ENCODE results near the gene LEO1.

DNA sequence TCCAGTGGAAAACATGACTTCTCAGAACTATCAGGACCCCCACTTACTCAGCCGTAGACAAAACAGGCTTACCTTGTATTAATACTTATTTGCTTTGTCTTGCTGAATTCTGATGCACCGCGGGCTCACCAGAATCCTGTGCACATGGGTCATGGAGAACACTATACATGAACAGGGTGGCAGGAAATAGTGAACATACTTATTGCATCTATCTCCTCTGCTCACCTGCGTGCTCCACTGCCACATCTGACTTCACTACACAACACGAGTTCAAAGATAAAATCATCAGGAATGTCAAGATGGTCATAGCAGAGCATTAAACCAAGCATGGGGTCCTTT lies 36.8 kb upstream of the LEO1 start:
- TF ChIP-seq, protein P1, sequence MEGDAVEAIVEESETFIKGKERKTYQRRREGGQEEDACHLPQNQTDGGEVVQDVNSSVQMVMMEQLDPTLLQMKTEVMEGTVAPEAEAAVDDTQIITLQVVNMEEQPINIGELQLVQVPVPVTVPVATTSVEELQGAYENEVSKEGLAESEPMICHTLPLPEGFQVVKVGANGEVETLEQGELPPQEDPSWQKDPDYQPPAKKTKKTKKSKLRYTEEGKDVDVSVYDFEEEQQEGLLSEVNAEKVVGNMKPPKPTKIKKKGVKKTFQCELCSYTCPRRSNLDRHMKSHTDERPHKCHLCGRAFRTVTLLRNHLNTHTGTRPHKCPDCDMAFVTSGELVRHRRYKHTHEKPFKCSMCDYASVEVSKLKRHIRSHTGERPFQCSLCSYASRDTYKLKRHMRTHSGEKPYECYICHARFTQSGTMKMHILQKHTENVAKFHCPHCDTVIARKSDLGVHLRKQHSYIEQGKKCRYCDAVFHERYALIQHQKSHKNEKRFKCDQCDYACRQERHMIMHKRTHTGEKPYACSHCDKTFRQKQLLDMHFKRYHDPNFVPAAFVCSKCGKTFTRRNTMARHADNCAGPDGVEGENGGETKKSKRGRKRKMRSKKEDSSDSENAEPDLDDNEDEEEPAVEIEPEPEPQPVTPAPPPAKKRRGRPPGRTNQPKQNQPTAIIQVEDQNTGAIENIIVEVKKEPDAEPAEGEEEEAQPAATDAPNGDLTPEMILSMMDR (IDR thresholded peaks at IDR 0.05; ENCODE audit: low read depth, low read length, missing input control) = no peak
- TF ChIP-seq NR2F2 (IDR thresholded peaks at IDR 0.05) (no peak), RAD21 (IDR thresholded peaks at IDR 0.05) (no peak), YY1 (IDR thresholded peaks at IDR 0.05) (no peak), RXRA (IDR thresholded peaks at IDR 0.05) (no peak), TAF1 (conservative IDR thresholded peaks at IDR 0.05) (no peak)
- TF ChIP-seq, protein P2, sequence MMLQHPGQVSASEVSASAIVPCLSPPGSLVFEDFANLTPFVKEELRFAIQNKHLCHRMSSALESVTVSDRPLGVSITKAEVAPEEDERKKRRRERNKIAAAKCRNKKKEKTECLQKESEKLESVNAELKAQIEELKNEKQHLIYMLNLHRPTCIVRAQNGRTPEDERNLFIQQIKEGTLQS (IDR thresholded peaks at IDR 0.05) = no peak
- TF ChIP-seq, protein P3, sequence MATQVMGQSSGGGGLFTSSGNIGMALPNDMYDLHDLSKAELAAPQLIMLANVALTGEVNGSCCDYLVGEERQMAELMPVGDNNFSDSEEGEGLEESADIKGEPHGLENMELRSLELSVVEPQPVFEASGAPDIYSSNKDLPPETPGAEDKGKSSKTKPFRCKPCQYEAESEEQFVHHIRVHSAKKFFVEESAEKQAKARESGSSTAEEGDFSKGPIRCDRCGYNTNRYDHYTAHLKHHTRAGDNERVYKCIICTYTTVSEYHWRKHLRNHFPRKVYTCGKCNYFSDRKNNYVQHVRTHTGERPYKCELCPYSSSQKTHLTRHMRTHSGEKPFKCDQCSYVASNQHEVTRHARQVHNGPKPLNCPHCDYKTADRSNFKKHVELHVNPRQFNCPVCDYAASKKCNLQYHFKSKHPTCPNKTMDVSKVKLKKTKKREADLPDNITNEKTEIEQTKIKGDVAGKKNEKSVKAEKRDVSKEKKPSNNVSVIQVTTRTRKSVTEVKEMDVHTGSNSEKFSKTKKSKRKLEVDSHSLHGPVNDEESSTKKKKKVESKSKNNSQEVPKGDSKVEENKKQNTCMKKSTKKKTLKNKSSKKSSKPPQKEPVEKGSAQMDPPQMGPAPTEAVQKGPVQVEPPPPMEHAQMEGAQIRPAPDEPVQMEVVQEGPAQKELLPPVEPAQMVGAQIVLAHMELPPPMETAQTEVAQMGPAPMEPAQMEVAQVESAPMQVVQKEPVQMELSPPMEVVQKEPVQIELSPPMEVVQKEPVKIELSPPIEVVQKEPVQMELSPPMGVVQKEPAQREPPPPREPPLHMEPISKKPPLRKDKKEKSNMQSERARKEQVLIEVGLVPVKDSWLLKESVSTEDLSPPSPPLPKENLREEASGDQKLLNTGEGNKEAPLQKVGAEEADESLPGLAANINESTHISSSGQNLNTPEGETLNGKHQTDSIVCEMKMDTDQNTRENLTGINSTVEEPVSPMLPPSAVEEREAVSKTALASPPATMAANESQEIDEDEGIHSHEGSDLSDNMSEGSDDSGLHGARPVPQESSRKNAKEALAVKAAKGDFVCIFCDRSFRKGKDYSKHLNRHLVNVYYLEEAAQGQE (IDR thresholded peaks at IDR 0.05) = no peak
- TF ChIP-seq, protein P4, sequence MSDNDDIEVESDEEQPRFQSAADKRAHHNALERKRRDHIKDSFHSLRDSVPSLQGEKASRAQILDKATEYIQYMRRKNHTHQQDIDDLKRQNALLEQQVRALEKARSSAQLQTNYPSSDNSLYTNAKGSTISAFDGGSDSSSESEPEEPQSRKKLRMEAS (IDR thresholded peaks at IDR 0.05) = no peak

All from liver (tissue), 3 donors.